ENCODE data around the gene GHRH.

DNA sequence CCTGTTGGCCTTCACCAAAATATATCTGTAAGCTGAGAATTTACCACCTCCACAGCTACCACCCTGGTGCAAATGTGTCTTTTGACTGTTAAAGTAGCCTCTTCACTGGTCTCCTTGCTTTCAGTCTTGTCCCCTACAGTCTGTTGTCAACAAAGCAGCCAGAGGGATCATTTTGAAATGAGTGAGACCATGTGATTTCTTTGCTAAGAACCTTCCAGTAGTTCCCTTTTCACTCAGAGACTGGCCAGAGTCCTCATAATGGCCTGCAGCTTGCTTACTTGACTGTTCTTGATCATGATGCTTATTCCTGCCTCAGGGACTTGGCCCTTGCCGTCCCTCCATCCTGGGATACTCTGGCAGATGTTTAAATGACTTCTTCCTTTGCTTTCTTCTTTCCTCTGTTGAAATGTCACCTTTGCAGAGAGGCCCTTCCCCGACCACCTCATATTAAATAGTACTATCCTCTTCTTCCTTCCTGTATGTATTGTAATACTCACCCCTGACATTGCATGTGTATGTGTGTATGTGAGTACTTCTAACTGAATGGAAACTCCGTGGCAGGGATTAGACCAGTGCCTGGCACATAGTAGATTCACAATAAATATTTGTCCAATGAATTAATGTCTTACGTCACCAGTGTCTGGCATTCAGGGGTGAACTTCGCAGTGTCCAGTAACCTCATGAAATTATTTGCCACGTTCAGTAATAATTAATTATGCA is 32.8 kb upstream of the GHRH start:
- TF ChIP-seq CTCF (IDR thresholded peaks at IDR 0.05) (no peak), POLR2AphosphoS5 (IDR thresholded peaks at IDR 0.05; ENCODE audit: insufficient read depth in 1 of 2, low read depth in 1 of 2) (no peak), POLR2A (IDR thresholded peaks at IDR 0.05) (no peak)

Measured in vagina (tissue), 2 donors.